Measurements from ENCODE around the gene E2F1.

E2F1 gene

DNA sequence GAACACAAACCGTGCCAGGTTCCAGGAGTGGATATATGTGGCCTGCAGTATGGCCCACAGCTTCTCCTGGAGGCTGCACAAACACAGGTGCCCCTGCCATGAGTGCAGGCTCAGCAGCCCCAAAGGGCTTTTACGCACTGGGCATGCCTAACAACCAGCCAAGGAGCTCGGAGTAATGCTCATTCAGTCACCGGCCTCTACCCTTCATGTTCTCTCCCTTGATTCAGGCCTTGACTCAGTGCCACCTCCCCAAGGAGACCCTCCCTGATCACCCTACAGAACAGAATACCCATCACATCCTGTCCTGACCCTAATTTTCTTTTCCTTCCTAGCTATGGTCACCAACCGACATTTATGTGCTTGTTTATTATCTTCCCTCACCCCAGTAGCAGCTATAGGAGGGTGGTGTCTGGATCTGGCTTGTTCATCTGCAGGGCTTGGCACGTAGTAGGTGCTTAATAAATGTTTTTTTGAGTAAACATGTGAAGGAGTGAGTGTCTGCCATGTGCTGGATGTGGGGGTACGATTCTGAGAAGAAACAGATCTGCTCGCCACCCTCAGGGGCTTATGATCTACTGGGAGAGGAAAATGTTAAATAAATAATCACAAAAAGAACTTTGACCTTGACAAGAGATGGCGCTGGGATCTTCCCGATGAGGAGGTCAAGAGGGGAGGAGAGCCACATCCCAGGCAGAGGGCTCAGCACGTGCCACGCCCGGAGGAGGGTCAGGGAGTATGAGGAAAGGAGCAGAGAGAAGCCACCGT is 24.7 kb upstream of the E2F1 start:
- TF ChIP-seq, protein P1, sequence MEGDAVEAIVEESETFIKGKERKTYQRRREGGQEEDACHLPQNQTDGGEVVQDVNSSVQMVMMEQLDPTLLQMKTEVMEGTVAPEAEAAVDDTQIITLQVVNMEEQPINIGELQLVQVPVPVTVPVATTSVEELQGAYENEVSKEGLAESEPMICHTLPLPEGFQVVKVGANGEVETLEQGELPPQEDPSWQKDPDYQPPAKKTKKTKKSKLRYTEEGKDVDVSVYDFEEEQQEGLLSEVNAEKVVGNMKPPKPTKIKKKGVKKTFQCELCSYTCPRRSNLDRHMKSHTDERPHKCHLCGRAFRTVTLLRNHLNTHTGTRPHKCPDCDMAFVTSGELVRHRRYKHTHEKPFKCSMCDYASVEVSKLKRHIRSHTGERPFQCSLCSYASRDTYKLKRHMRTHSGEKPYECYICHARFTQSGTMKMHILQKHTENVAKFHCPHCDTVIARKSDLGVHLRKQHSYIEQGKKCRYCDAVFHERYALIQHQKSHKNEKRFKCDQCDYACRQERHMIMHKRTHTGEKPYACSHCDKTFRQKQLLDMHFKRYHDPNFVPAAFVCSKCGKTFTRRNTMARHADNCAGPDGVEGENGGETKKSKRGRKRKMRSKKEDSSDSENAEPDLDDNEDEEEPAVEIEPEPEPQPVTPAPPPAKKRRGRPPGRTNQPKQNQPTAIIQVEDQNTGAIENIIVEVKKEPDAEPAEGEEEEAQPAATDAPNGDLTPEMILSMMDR (IDR thresholded peaks at IDR 0.05; ENCODE audit: low read depth, low read length) = no peak
- no peak for DNase-seq (ENCODE audit: low read depth in 2 of 2)
- H3K4me3 ChIP-seq (replicated peaks in 1 of 2; ENCODE audit: low read depth in 2 of 2, low read length in 2 of 2) = no peak overlapping the region

DNA sequence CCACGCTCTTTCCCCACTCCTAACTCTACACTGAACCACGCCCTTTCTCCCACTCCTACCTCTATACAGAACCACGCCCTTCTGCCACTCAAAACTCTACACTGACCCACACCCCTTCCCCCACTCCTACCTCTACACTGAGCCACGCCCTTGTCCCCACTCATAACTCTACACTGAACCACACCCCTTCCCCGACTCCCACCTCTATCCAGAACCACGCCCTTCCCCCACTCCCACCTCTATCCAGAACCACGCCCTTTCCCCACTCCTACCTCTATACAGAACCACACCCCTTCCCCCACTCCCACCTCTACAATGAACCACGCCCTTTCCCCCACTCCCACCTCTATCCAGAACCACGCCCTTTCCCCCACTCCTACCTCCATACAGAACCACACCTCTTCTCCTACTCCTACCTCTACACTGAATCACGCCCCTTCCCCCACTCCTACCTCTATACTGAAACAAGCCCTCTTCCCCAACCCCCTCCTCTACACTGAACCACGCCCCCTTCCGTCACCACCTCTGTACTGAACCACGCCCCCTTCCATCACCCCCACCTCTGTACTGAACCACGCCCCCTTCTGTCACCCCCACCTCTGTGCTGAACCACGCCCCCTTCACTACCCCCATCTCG is 23.8 kb upstream of the E2F1 start:
- no peak for DNase-seq (ENCODE audit: low read depth in 2 of 2)
- H3K4me3 ChIP-seq (replicated peaks in 1 of 2; ENCODE audit: low read depth in 2 of 2, low read length in 2 of 2) = no peak overlapping the region

DNA sequence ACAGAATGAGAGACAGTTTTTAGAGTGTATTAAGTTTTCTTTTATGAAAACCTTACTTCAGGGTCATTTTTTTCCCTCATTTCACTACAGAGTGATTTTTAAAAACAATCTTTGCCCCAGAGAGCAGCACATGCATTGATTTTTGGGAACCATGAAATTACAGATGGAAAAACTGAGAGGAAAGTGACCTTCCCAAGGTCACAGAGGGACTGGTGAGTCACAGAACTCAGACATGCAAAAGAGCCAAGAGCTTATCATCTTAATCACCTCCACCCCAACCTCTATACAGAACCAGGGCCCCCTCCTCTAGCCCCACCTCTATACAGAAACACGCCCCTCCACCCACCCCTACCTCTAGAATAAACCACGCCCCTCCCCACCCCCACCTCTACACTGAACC is 23.2 kb upstream of the E2F1 start:
- DNase-seq (ENCODE audit: low read depth in 2 of 2) = no peak
- no peak overlapping the region for H3K4me3 ChIP-seq (replicated peaks in 1 of 2; ENCODE audit: low read depth in 2 of 2, low read length in 2 of 2)
- TF ChIP-seq, protein P1 (IDR thresholded peaks at IDR 0.05; ENCODE audit: low read depth, low read length) = no peak

More for the DNA sequence above, 23.8 kb upstream of the E2F1 start:
- TF ChIP-seq, protein P1 (IDR thresholded peaks at IDR 0.05; ENCODE audit: low read depth, low read length) = no peak

DNA sequence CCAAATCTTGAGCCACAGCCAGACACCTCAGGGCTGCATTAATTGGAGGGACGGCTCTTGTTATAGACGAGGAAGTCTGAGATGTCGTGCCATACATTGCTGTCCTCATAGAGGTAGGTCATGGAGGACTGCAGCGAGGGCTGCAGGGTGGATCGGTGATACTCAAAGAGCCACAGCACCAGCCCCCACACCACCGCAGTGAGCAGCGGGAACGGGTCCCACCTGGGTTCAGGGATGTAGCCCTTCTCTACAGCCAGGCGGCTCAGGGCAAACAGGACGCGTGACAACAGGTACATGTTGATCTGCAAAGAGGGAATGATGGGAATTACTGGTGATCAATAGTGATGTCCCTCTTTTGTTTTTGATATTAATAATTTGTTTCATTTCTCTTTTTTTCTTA is 21.5 kb upstream of the E2F1 start:
- no peak for DNase-seq (ENCODE audit: low read depth in 2 of 2)
- TF ChIP-seq, protein P1 (IDR thresholded peaks at IDR 0.05; ENCODE audit: low read depth, low read length) = no peak
- no peak overlapping the region for H3K4me3 ChIP-seq (replicated peaks in 1 of 2; ENCODE audit: low read depth in 2 of 2, low read length in 2 of 2)

DNA sequence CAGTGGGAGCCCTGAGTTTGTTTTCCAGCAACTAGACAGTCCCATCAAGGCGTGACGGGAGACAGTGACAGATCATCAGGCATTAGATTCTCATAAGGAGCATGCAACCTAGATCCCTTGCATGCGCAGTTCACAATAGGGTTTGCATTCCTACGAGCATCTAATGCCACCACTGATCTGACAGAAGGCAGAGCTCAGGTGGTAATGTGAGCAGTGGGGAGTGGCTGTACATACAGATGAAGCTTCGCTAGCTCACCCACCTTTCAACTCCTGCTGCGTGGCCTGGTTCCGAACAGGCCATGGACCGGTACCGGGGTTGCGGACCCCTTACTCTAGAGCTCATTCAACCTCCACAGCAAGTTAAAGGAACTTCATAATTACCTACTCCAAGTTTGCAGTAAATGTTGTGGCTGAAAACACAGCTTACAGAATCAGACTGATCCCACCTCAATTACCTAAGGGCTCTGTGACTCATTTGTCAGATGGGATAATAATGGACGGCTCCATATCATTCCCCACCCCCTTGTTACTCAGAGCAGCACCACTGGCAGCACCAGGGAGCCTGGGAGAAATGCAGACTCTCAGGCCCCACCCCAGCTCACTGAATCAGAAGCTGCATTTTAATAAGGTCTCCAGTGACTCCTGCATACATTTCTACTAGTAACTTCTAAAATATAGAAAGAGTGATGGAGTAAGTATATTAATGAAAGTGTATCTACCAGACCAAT is 18.2 kb upstream of the E2F1 start:
- no peak for DNase-seq (ENCODE audit: low read depth in 2 of 2)
- TF ChIP-seq, protein P1 (IDR thresholded peaks at IDR 0.05; ENCODE audit: low read depth, low read length) = no peak
- no peak overlapping the region for H3K4me3 ChIP-seq (replicated peaks in 1 of 2; ENCODE audit: low read depth in 2 of 2, low read length in 2 of 2)

DNA sequence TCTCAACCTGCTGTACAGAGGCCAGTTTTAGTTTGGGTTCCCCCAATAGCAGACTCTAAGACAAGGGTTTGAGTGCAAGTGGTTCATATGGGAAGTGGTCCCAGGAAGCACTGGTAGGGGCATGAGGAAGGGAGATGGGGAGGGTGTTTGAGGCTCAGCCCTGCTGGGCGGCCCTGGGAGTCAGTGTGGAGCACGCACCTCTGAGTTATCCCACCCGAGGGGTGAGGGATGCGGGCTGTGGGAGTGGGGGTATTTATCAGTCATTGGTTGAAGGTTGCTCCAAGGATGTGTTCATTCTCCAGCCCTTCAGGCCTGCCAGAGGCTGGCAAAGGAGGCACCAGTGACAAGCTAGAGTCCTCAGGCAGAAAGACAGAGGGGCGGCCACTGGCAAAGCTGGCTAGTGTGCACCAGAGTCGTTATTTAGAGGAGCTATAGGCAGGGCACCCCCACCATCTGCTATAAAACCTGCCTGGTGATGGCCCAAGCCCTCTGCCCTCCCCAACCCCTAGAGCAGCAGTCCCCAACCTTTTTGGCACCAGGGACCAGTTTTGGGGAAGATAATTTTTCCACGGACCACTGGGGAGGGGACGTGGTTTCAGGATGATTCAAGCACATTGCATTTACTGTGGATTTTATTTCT is 17.4 kb upstream of the E2F1 start:
- TF ChIP-seq, protein P1 (IDR thresholded peaks at IDR 0.05; ENCODE audit: low read depth, low read length) = no peak
- no peak for DNase-seq (ENCODE audit: low read depth in 2 of 2)
- H3K4me3 ChIP-seq (replicated peaks in 1 of 2; ENCODE audit: low read depth in 2 of 2, low read length in 2 of 2) = no peak overlapping the region
